Inferior parietal cortex (tissue), 1 donor: ENCODE measurements around the gene KCNT1.

ENCODE experiments used
- DNase-seq: peaks from one replicate; pipeline ENCODE4 v3.0.0-alpha.2; 2016; ENCODE audit errors: extremely low spot score

Gene KCNT1

GRCh38 chr9:135780626-135781025 lies 78.6 kb downstream of the KCNT1 start:
- DNase-seq = no peak

- no peak for DNase-seq
These were observed 81.0 kb downstream of the KCNT1 start for GRCh38 chr9:135782946-135783345.

- DNase-seq = no peak
These were observed 81.7 kb downstream of the KCNT1 start for GRCh38 chr9:135783540-135784245.

- DNase-seq = no peak
These were observed 83.1 kb downstream of the KCNT1 start for GRCh38 chr9:135785013-135785575.

- no peak for DNase-seq
These were observed 84.2 kb downstream of the KCNT1 start for GRCh38 chr9:135786146-135786690.

- DNase-seq = no peak
These were observed 85.3 kb downstream of the KCNT1 start for GRCh38 chr9:135787317-135787716.

- no peak for DNase-seq
These were observed 86.0 kb downstream of the KCNT1 start for GRCh38 chr9:135787776-135788575.

- DNase-seq = no peak
These were observed 86.8 kb downstream of the KCNT1 start for GRCh38 chr9:135788576-135789300.

GRCh38 chr9:135789838-135790291 lies 87.9 kb downstream of the KCNT1 start:
- DNase-seq = no peak

GRCh38 chr9:135790356-135790755 lies 88.4 kb downstream of the KCNT1 start:
- no peak for DNase-seq

GRCh38 chr9:135790850-135791249 lies 88.9 kb downstream of the KCNT1 start:
- DNase-seq = no peak

GRCh38 chr9:135791431-135792267 lies 89.7 kb downstream of the KCNT1 start:
- no peak for DNase-seq

- DNase-seq = no peak
These were observed 90.5 kb downstream of the KCNT1 start for GRCh38 chr9:135792268-135793128.

- DNase-seq = no peak
These were observed 91.5 kb downstream of the KCNT1 start for GRCh38 chr9:135793221-135794056.

GRCh38 chr9:135794057-135794335 lies 92.0 kb downstream of the KCNT1 start:
- no peak for DNase-seq

GRCh38 chr9:135794361-135794885 lies 92.4 kb downstream of the KCNT1 start:
- no peak for DNase-seq

GRCh38 chr9:135795391-135795790 lies 93.4 kb downstream of the KCNT1 start:
- no peak for DNase-seq

- no peak for DNase-seq
These were observed 95.0 kb downstream of the KCNT1 start for GRCh38 chr9:135796784-135797485.
